ENCODE data around the gene MPO.

DNA sequence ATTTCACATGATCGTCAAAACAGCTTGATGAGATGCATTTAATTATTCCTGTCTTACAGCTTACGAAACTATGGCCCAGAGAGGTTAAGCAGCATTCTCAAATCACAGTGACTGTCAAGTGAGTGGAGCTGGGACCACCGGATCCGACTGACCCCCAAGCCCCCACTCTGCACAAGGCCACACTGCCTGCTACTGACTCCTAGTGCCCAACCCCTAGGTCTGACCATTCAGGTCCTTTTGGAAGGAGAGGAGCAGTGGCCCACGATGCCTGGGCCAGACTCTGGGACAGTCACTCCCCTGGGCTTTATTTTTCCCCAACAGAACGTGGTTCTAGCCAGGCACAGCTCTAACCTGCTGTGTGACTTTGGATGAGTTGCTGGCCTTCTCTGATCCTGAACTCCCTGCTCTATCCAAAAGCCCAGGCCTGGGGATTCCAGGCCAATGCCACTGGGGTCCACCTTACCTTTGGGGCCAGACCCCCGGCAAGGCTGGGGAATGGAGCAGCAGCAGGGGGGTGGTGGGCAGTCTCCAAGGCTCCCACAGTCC, 38.0 kb upstream of the MPO start:
- TF ChIP-seq, protein P1, sequence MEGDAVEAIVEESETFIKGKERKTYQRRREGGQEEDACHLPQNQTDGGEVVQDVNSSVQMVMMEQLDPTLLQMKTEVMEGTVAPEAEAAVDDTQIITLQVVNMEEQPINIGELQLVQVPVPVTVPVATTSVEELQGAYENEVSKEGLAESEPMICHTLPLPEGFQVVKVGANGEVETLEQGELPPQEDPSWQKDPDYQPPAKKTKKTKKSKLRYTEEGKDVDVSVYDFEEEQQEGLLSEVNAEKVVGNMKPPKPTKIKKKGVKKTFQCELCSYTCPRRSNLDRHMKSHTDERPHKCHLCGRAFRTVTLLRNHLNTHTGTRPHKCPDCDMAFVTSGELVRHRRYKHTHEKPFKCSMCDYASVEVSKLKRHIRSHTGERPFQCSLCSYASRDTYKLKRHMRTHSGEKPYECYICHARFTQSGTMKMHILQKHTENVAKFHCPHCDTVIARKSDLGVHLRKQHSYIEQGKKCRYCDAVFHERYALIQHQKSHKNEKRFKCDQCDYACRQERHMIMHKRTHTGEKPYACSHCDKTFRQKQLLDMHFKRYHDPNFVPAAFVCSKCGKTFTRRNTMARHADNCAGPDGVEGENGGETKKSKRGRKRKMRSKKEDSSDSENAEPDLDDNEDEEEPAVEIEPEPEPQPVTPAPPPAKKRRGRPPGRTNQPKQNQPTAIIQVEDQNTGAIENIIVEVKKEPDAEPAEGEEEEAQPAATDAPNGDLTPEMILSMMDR (IDR thresholded peaks at IDR 0.05), result no peak
- TF ChIP-seq EP300 (IDR thresholded peaks at IDR 0.05) (no peak), POLR2AphosphoS5 (IDR thresholded peaks at IDR 0.05) (no peak)
